GM12878 (cell line): ENCODE data around the gene ULBP1. TPM values are rescaled to one million over a fixed set of nuclear protein-coding genes. Genes with fewer than 3 reads are reported as not detected.

Source experiments
- ATAC-seq: fragments of 200-7000 bp; cut with Tn5 transposase; 3 replicates; pipeline ENCODE4 v1.9.1; 2020; ENCODE audit warnings: mild to moderate bottlenecking, moderate library complexity
- BruUV-seq: library from RNA; stranded (reverse); fragments of 400-500 nt; replicated peaks from 2 replicates; lab custom pipeline; 2021; lab: Mats Ljungman, UMichigan
- CTCF ChIA-PET: fragments of 300-600 bp; sonication (Branson Sonifier 250); formaldehyde crosslinking; extraction: SDS; loops from one replicate; lab custom pipeline; 2021; ENCODE audit warnings: inconsistent platforms; lab: Yijun Ruan, JAX
- POLR2A ChIA-PET: fragments of 350-600 bp; formaldehyde crosslinking; extraction: SDS; loops from one replicate; lab custom pipeline; 2021; ENCODE audit warnings: inconsistent platforms; lab: Charles Lee
- RAD21 ChIA-PET: fragments of 300-600 bp; sonication (Branson Sonifier 250); formaldehyde crosslinking; loops from one replicate; lab custom pipeline; 2023; ENCODE audit warnings: antibody characterized with exemption; ENCODE audit not compliant: unreplicated experiment; lab: Charles Lee
- SMC1A ChIA-PET: fragments of 300-600 bp; sonication (Branson Sonifier 250); formaldehyde crosslinking; loops from one replicate; lab custom pipeline; 2023; ENCODE audit not compliant: unreplicated experiment, uncharacterized antibody; lab: Charles Lee
- DNase-seq: peaks from one replicate; pipeline ENCODE4 v3.0.0-alpha.2; 2011; ENCODE audit warnings: low read depth, low spot score
- FAIRE-seq: peaks from 3 replicates; lab custom pipeline; 2011; peaks lifted over from hg19 to GRCh38; lab: Jason Lieb, UNC
- H2AFZ ChIP-seq: 2 replicates; pipeline ENCODE4 v1.6.0; 2011; ENCODE audit warnings: low read depth, low read length, control low read depth; ENCODE audit not compliant: control insufficient read depth
- H3K27ac ChIP-seq: 2 replicates; pipeline ENCODE4 v1.5.1; 2011; ENCODE audit warnings: control low read depth; ENCODE audit not compliant: control insufficient read depth, insufficient read depth
- H3K27me3 ChIP-seq, 2 experiments: replicated peaks in 1 of 2; 2 replicates each; pipeline versions ENCODE4 v1.6.0 to v1.6.1; 2011; ENCODE audit warnings: low read length in 1 of 2; ENCODE audit not compliant: control insufficient read depth in 2 of 2, insufficient read depth in 2 of 2
- H3K36me3 ChIP-seq, 2 experiments: 2 replicates each; pipeline ENCODE4 v1.5.1; 2011; ENCODE audit warnings: low read length in 1 of 2; ENCODE audit not compliant: control insufficient read depth in 2 of 2, insufficient read depth in 2 of 2
- H3K4me1 ChIP-seq: 2 replicates; pipeline ENCODE4 v1.6.1; 2011; ENCODE audit warnings: mild to moderate bottlenecking, low read length, moderate library complexity, mixed read lengths; ENCODE audit not compliant: control insufficient read depth, insufficient read depth
- H3K4me2 ChIP-seq: 2 replicates; pipeline ENCODE4 v1.6.0; 2011; ENCODE audit warnings: control low read depth; ENCODE audit not compliant: control insufficient read depth, insufficient read depth
- H3K4me3 ChIP-seq: fragments of 200-600 bp; sonication (generic); 2 replicates; pipeline ENCODE4 v1.5.1; 2016
- H3K79me2 ChIP-seq: 2 replicates; pipeline ENCODE4 v1.6.0; 2011; ENCODE audit warnings: low read length; ENCODE audit not compliant: control insufficient read depth, insufficient read depth
- H3K9ac ChIP-seq: 2 replicates; pipeline ENCODE4 v1.8.0; 2011; ENCODE audit warnings: low read length, control low read depth, mixed read lengths; ENCODE audit not compliant: control insufficient read depth, insufficient read depth
- H3K9me3 ChIP-seq: replicated peaks from 3 replicates; pipeline ENCODE4 v1.5.1; 2011; ENCODE audit warnings: mild to moderate bottlenecking, low read length; ENCODE audit not compliant: control insufficient read depth, insufficient read depth
- H4K20me1 ChIP-seq: 2 replicates; pipeline ENCODE4 v1.6.0; 2011; ENCODE audit not compliant: control insufficient read depth, insufficient read depth
- FOXM1 ChIP-seq: IDR thresholded peaks from 2 replicates; pipeline ENCODE4 v1.6.1; 2012; ENCODE audit warnings: low read depth, mild to moderate bottlenecking, inconsistent platforms, low read length, moderate library complexity
- HSF1 ChIP-seq: fragments of 150-350 bp; IDR thresholded peaks from 2 replicates; pipeline ENCODE4 v1.6.1; 2014; ENCODE audit warnings: mild to moderate bottlenecking, low read depth, low read length
- MEF2A ChIP-seq: IDR thresholded peaks from 2 replicates; pipeline ENCODE4 v1.6.1; 2011; ENCODE audit warnings: low read depth, mild to moderate bottlenecking, low read length, moderate library complexity; ENCODE audit not compliant: insufficient read depth
- RAD21 ChIP-seq: IDR thresholded peaks from 2 replicates; pipeline ENCODE4 v1.6.1; 2011; ENCODE audit warnings: mild to moderate bottlenecking, low read depth, low read length, moderate library complexity; ENCODE audit not compliant: insufficient read depth
- RAD51 ChIP-seq: fragments of 450-650 bp; IDR thresholded peaks from 2 replicates; pipeline ENCODE4 v1.6.1; 2016; ENCODE audit warnings: moderate library complexity, mild to moderate bottlenecking, inconsistent platforms
- RCOR1 ChIP-seq: conservative IDR thresholded peaks from 2 replicates; pipeline ENCODE4 v1.6.1; 2012; ENCODE audit warnings: low read depth, low read length, improper control_type of control experiment
- SUZ12 ChIP-seq: fragments of 200-600 bp; sonication (generic); IDR thresholded peaks from one replicate; pipeline ENCODE4 v1.6.1; 2018; ENCODE audit warnings: antibody characterized with exemption, mild to moderate bottlenecking; ENCODE audit not compliant: unreplicated experiment
- YY1 ChIP-seq: IDR thresholded peaks from 2 replicates; pipeline ENCODE4 v1.6.1; 2011; ENCODE audit warnings: low read depth, mild to moderate bottlenecking, low read length
- WGBS: methylation state at CpG from one replicate; pipeline ENCODE4 v1.1.6; 2016; ENCODE audit warnings: low lambda C conversion rate; ENCODE audit not compliant: insufficient replicate concordance, insufficient coverage; ENCODE audit errors: missing lambda C conversion rate; 5-methylcytosine and 5-hydroxymethylcytosine counted together
- in situ Hi-C: fragments of 300-500 bp; cut with MboI; formaldehyde crosslinking; loops from 9 replicates; pipeline ENCODE4 v1.14.3; 2018; ENCODE audit warnings: mixed read lengths
- intact Hi-C: fragments of 100-400 bp; cut with micrococcal nuclease; formaldehyde crosslinking; loops from one replicate; pipeline ENCODE4 v1.14.2; 2022; ENCODE audit not compliant: unreplicated experiment
- polyA plus RNA-seq, 11 experiments: library from polyadenylated mRNA; depleted of rRNA in 4 of 11; unstranded in 6 of 11; stranded (reverse) in 5 of 11; fragments of >200 nt; fragmentation: Nextera tagmentation in 4 of 11; fragmentation: Illumina TruSeq in 1 of 11; extraction: Ambion mirVana in 4 of 11; extraction: Trizol in 1 of 11; gene quantifications; 1 replicate in 1 of 11; 2 replicates in 10 of 11; pipeline versions ENCODE4 v1.2.1 to v1.2.3, GENCODE V29; 2011 to 2016; ENCODE audit warnings: inconsistent platforms in 2 of 11, missing spikeins in 2 of 11, low read depth in 1 of 11
- total RNA-seq, 4 experiments: library from RNA; depleted of rRNA in 3 of 4; stranded (reverse); fragments of >200 nt in 3 of 4; fragmentation: Illumina TruSeq in 1 of 4; extraction: Trizol in 1 of 4; gene quantifications; 2 replicates each; pipeline versions ENCODE4 v1.2.1 to v1.2.3, GENCODE V29; 2013 to 2021

ULBP1 gene
- total and polyA plus RNA-seq, 10 of the 15 experiments (the other 5 are each of a cell fraction or from before 2014, with no cell fraction given), result 0.02 to 0.12 (median 0.04) TPM; not detected in 7

DNA sequence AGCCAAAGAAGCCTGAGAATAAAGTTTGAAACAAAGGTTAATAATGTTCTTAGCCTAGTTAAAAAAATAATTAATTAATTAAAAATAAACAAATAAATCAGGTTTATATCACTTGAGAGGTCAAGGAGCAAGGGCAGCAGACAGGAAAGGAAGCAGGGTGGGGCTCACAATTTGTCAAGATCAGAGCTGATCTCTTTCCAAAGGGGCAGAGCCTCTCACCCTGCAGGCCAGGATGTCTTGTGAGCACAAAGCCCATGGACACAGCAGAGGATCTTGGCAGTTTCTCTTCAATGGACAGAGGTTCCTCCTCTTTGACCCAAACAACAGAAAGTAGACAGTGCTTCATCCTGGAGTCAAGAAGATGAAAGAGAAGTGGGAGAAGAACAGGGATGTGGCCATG, 14.9 kb downstream of the ULBP1 start (continued):
- TF ChIP-seq HSF1 (no peak), MEF2A (no peak), YY1 (no peak), RAD51 (no peak), FOXM1 (no peak)

GRCh38 chr6:149979293-149979692, 15.6 kb downstream of the ULBP1 start:
- no peak for DNase-seq
- no peak overlapping the region for H3K9ac ChIP-seq
- no peaks in the 10 kb centered on the region for H4K20me1 ChIP-seq
- ChIA-PET POLR2A (no interaction called here), RAD21 (no interaction called here)
- no peaks in the 10 kb centered on the region for H3K4me1 ChIP-seq
- H3K9me3 ChIP-seq, result no peaks in the 10 kb centered on the region
- in situ Hi-C loops, result no loop called here
- H2AFZ ChIP-seq, result no peak overlapping the region
- TF ChIP-seq SUZ12 (no peak), RCOR1 (no peak), RAD21 (no peak)
- TF ChIP-seq, all 136 proteins: peak for 0
- no peak for FAIRE-seq
- H3K36me3 ChIP-seq, result no peaks in the 10 kb centered on the region
- H3K79me2 ChIP-seq, result no peaks in the 10 kb centered on the region
- no peak for ATAC-seq
- WGBS, result 27% methylated on average over 6 of the region's 6 CpGs
- no peak overlapping the region for H3K4me3 ChIP-seq
- no peaks in the 10 kb centered on the region; a peak in 2 of 4 replicates for H3K27me3 ChIP-seq
- no peak overlapping the region for H3K27ac ChIP-seq
- intact Hi-C loops, result no loop called here
- BruUV-seq, result no TSS peak
- H3K4me2 ChIP-seq, result no peak overlapping the region
- CTCF ChIA-PET, result interaction anchor here (1.6 kb wide), 1 partner anchor 38 kb away, joined by 6 read pairs; no protein-coding TSS in a partner anchor
- SMC1A ChIA-PET, result no interaction called here
